ENCODE results near the gene EPO. TPM values are rescaled to one million over a fixed set of nuclear protein-coding genes. Genes with fewer than 3 reads are reported as not detected.

EPO gene
- total RNA-seq (2021; fragmentation: NEBNext Ultra II Directional; extraction: Animal tissue kit (Norgen Biotek cat#: 25700)) (0.48 and 0.95 TPM in 2 replicates), polyA plus RNA-seq (2011; rRNA removed) (0.42 and 0.67 TPM in 2 replicates), polyA minus RNA-seq (2011; rRNA and poly(A)+ RNA removed) (0.41 TPM in 1 of 2 replicates, not detected in the other)
- polyA plus RNA-seq (2011; cell fraction: cytosol; rRNA removed) = 0.52 TPM
- 0.67 TPM for polyA plus RNA-seq (2011; cell fraction: nucleus; rRNA removed)
- 0.52 to 0.85 TPM (median 0.65 TPM) in 4 replicates for polyA plus RNA-seq (2012, experiment 1 of 2)
- polyA plus RNA-seq (2012, experiment 2 of 2) = 0.62 TPM
- 0.69 TPM for polyA plus RNA-seq (2013, experiment 1 of 2)
- polyA plus RNA-seq (2013, experiment 2 of 2) = 0.83 TPM
- polyA minus RNA-seq (2011; cell fraction: cytosol; rRNA and poly(A)+ RNA removed) = not detected
- polyA minus RNA-seq (2011; cell fraction: nucleus; rRNA and poly(A)+ RNA removed) = not detected
- long read RNA-seq, experiment 1, partial matches to known transcripts = 0 of 1 reads
- long read RNA-seq, experiment 1, other reads (novel, unspliced or antisense) = 1 of 1 reads
- long read RNA-seq, experiment 2, partial matches to known transcripts = 0 of 1 reads
- long read RNA-seq, experiment 2, other reads (novel, unspliced or antisense) = 1 of 1 reads

- TF ChIP-seq EZH2 (IDR thresholded peaks at IDR 0.05; ENCODE audit: low read depth, low read length, severe bottlenecking) = peak; percentile 64
- no peak for TF ChIP-seq GABPA (IDR thresholded peaks at IDR 0.05; ENCODE audit: borderline replicate concordance, insufficient read depth, low read length)
- no peak for TF ChIP-seq CHD1 (IDR thresholded peaks at IDR 0.05; ENCODE audit: low read depth, low read length)
- TF ChIP-seq KDM4A (IDR thresholded peaks at IDR 0.05; ENCODE audit: low read depth, low read length, severe bottlenecking) = peak; percentile 27
- no peaks in the 10 kb centered on the region for H3K36me3 ChIP-seq (ENCODE audit: control insufficient read depth in 2 of 4, insufficient read depth in 4 of 4, low read length in 3 of 4)
- no peak within 1 kb of the TSS for H3K56ac ChIP-seq (replicated peaks; ENCODE audit: insufficient read length, low read depth, low read length)
- H3K27me3 ChIP-seq (replicated peaks in 1 of 4; ENCODE audit: control insufficient read depth in 3 of 4, extremely low read depth in 1 of 4, insufficient read depth in 3 of 4, low read length in 3 of 4) = peaks cover 7 to 26% (median 26%) of the 10 kb centered on the region in 4 experiments
- ChIA-PET CTCF (ENCODE audit: partially characterized antibody) (interaction anchor here (0.9 to 16.4 kb wide), 10 partner anchors 15 to 132 kb away, joined by 3 to 197 read pairs (median 4); partner anchors contain the start of genes POP7 and SLC12A9), POLR2A (ENCODE audit: partially characterized antibody) (interaction anchor here (0.7 to 3.1 kb wide), 6 partner anchors 12 to 91 kb away, joined by 3 to 12 read pairs (median 4); partner anchors contain the start of gene POP7)
- no peak within 1 kb of the TSS for H4K5ac ChIP-seq (ENCODE audit: insufficient read length, low read depth, low read length)
- DNase-seq (ENCODE audit: low read depth in 1 of 2, low spot score in 2 of 2) (peak in 1 of 2 experiments; percentile 52), FAIRE-seq (no peak)
- H3K4me1 ChIP-seq (replicated peaks in 1 of 4; ENCODE audit: control insufficient read depth in 3 of 4, insufficient read depth in 4 of 4, low read length in 3 of 4) = peaks cover 0 to 5% (median 2%) of the 10 kb centered on the region in 4 experiments; a peak in 5 of 7 replicates
- peak within 1 kb of the TSS; percentile 66; the same call in 1 of the 2 replicates for H2AFZ ChIP-seq (ENCODE audit: low read length)
- peak within 1 kb of the TSS; percentile 6; the same call in 1 of the 2 replicates for H3K18ac ChIP-seq (ENCODE audit: extremely low read depth, low read length)
- peak within 1 kb of the TSS in 1 of 4 experiments; percentile 54; a peak in 1 of 7 replicates for H3K9ac ChIP-seq (replicated peaks in 1 of 4; ENCODE audit: extremely low read depth in 1 of 4, low read depth in 3 of 4, low read length in 3 of 4)
- no peak within 1 kb of the TSS for H3K27ac ChIP-seq (ENCODE audit: low read depth, low read length)
- H2AK5ac ChIP-seq (ENCODE audit: low read depth, low read length) = no peak within 1 kb of the TSS; the same call in 1 of the 2 replicates
- H3K79me2 ChIP-seq (ENCODE audit: control insufficient read depth in 1 of 2, insufficient read depth in 2 of 2, low read length in 2 of 2) = no peaks in the 10 kb centered on the region
- no peak within 1 kb of the TSS for H4K91ac ChIP-seq (replicated peaks; ENCODE audit: insufficient read length, low read length)
- H3K14ac ChIP-seq (ENCODE audit: insufficient read length) = no peak within 1 kb of the TSS
- H3K9me3 ChIP-seq (ENCODE audit: insufficient read depth in 2 of 2, low read depth in 1 of 2, low read length in 1 of 2) = no peaks in the 10 kb centered on the region
- no peak within 1 kb of the TSS for H3K4ac ChIP-seq (replicated peaks; ENCODE audit: insufficient read length, low read depth, low read length)
- peak within 1 kb of the TSS; percentile 32 to 71 (median 50) for H3K4me3 ChIP-seq (ENCODE audit: extremely low read depth in 1 of 4, insufficient read depth in 2 of 4, low read depth in 3 of 4, low read length in 4 of 4)
- no peak within 1 kb of the TSS; the same call in 1 of the 2 replicates for H2BK20ac ChIP-seq (ENCODE audit: low read length)
- 6% methylated on average over 11 of the region's 21 CpGs; no CpG with 5 or more reads in 1 of the 2 experiments for WGBS, 2 experiments (ENCODE audit: extremely low coverage in 1 of 2, insufficient coverage in 1 of 2, insufficient read length in 1 of 2, insufficient replicate concordance in 2 of 2, low coverage in 1 of 2, low lambda C conversion rate in 2 of 2, missing lambda C conversion rate in 1 of 2)
- peaks cover 8% of the 10 kb centered on the region; the same call in 1 of the 2 replicates for H3K23me2 ChIP-seq (ENCODE audit: low read depth, low read length)
- no peaks in the 10 kb centered on the region for H3K79me1 ChIP-seq (ENCODE audit: low read depth, low read length)
- H2BK12ac ChIP-seq (ENCODE audit: low read depth, low read length) = peak within 1 kb of the TSS; percentile 60; the same call in 1 of the 2 replicates
- H3K4me2 ChIP-seq (ENCODE audit: insufficient read depth in 1 of 2, low read depth in 2 of 2, low read length in 2 of 2) = peak within 1 kb of the TSS; percentile 58 to 93
- no peak within 1 kb of the TSS for H4K8ac ChIP-seq (ENCODE audit: extremely low read depth, insufficient read depth, low read length)
- H3K23ac ChIP-seq (ENCODE audit: insufficient read length) = no peak within 1 kb of the TSS
- peak within 1 kb of the TSS; percentile 72; the same call in 1 of the 2 replicates for H2BK15ac ChIP-seq (ENCODE audit: low read length)
- no peaks in the 10 kb centered on the region for H4K20me1 ChIP-seq (replicated peaks in 1 of 2; ENCODE audit: control insufficient read depth in 1 of 2, insufficient read depth in 2 of 2, low read length in 2 of 2)
- H2BK120ac ChIP-seq (replicated peaks; ENCODE audit: low read depth, low read length) = no peak within 1 kb of the TSS
- no peak within 1 kb of the TSS for H2BK5ac ChIP-seq (ENCODE audit: low read depth, low read length)
Measured at GRCh38 chr7:100720279-100720670, at the start of gene EPO. Gene EPO (plus strand): TSS chr7:100720468. CDS start chr7:100720981, 513 bp downstream.

All from H1 (cell line).